Measurements from ENCODE around the gene MROH2A. TPM values are rescaled to one million over a fixed set of nuclear protein-coding genes. Genes with fewer than 3 reads are reported as not detected.

Gene MROH2A, protein sequence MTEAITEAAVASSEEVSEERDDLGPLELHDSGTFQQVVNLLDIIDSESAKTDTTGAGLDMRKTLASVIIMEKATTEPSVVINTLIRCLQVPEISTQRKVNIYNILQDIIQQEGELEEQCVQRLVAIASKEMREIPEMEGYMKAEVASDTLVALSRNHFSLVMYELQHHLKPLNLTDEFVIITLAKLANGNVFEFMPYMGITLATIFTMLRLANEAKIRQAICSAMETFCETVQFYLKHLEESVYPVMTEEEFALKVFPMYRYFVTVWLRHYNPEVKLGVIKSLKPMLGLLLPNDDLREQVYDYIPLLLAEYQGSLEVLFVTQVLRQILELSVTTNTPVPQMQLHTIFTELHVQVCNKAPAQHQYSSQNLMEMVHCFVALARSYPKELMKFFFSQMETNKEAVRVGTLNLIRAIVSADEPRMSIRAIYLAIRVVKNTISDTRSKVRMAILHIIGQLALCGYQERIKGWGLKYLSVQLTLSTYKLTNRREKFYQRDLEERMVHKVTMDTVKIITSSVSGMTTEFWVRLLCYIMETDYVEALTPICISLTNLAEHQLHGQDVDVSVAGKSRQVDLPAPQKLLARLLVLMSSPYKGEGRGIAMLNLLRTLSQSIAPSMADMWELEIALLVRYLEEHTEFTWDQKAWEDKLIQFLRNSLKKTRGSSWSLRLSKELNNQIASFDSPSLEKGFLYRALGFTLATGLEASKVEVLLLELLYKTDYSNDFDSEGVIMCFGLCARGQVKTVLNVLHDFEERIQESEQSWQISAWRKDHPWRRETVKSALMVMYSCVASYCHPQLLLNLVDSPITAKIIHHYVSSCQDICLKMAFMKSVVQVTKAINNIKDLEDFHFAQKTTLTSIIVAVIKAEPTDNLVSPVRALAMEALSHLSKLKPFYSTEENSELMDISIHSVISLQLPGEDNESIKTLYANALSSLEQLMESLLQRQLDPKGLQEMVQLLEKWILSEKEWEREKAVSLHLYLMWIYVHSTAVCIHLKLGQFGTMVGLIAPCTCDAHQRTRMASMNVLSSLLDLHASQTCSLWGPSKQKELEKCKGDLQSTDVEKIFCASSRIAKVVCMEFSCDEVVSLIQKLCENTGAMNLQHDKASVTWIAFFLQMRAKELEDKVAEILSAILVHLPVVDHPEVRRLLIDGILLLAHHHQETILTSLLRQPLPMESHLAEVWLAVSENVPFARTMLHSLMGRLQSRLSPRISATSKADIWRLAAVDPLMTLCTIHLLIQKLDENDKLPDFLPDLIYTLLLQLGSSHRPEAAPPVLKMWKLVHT (N-terminal part only)
- not detected in 2 replicates for total RNA-seq

DNA sequence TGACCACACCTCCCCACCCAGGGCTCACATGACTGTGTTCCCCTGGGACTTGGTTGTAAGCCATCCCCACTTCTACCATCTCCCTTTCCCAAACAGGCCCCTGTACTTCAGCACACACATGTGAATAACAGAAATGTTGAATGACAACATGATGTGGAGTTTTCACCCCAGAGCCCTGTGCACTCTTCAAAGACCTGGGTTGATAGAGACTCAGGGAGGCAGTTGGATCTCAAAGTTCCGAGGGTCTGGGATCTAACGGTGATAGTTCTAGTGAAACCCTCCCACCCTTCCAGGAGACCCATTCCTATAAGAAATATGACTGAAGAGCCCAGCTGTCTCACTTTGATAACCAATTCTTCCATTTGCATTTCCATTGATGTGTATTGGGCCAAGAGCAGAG, at the start of gene MROH2A:
Gene MROH2A, plus strand, starts transcription at position 301 of the 400 bp plus-strand sequence. CDS start 1,029 bp downstream, outside the sequence.

GRCh38 chr2:233728723-233729301, 49.3 kb upstream of the MROH2A start, which contains the start of gene UGT1A3:
TSS of gene UGT1A3 (plus strand) at chr2:233729042. CDS start at chr2:233729127, 85 bp downstream.

DNA sequence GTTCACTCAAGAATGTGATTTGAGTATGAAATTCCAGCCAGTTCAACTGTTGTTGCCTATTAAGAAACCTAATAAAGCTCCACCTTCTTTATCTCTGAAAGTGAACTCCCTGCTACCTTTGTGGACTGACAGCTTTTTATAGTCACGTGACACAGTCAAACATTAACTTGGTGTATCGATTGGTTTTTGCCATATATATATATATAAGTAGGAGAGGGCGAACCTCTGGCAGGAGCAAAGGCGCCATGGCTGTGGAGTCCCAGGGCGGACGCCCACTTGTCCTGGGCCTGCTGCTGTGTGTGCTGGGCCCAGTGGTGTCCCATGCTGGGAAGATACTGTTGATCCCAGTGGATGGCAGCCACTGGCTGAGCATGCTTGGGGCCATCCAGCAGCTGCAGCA, 18.1 kb upstream of the MROH2A start, which contains the start of gene UGT1A1:
Gene UGT1A1, plus strand, starts transcription at position 228 of the 400 bp plus-strand sequence. Its CDS starts 18 bp downstream, at position 246.

GRCh38 chr2:233854241-233854981, 76.3 kb downstream of the MROH2A start, which contains the start of gene HJURP:
TSS of gene HJURP (minus strand) at chr2:233854535. CDS start at chr2:233854500, 35 bp downstream.

GRCh38 chr2:233867993-233868532, 89.9 kb downstream of the MROH2A start, which contains the start of gene MSL3B:
TSS of gene MSL3B (minus strand) at chr2:233868386.

Other genes with a start within 250 kb of the MROH2A start
- 24.5 and 24.6 TPM in 2 replicates for gene USP40, start 211.5 kb upstream of the MROH2A start, total RNA-seq
- not detected in 2 replicates for gene UGT1A8, start 160.7 kb upstream of the MROH2A start, total RNA-seq
- not detected in 2 replicates for gene UGT1A10, start 141.9 kb upstream of the MROH2A start, total RNA-seq
- gene UGT1A9, start 106.4 kb upstream of the MROH2A start, total RNA-seq: not detected in 2 replicates
- gene UGT1A7, start 96.4 kb upstream of the MROH2A start, total RNA-seq: not detected in 2 replicates
- not detected in 2 replicates for gene UGT1A6, start 85.4 kb upstream of the MROH2A start, total RNA-seq
- gene UGT1A5, start 65.4 kb upstream of the MROH2A start, total RNA-seq: not detected in 2 replicates
- gene UGT1A4, start 59.6 kb upstream of the MROH2A start, total RNA-seq: not detected in 2 replicates
- gene UGT1A3, start 49.3 kb upstream of the MROH2A start, total RNA-seq: not detected in 2 replicates
- gene UGT1A1, start 18.1 kb upstream of the MROH2A start, total RNA-seq: not detected in 2 replicates
- gene HJURP, start 76.2 kb downstream of the MROH2A start, total RNA-seq: 22.0 and 23.1 TPM in 2 replicates
- gene TRPM8, start 139.0 kb downstream of the MROH2A start, total RNA-seq: not detected in 2 replicates